Karpas-422 (cell line): ENCODE measurements around the gene BMAL2. TPM values are rescaled to one million over a fixed set of nuclear protein-coding genes. Genes with fewer than 3 reads are reported as not detected.

Experiments used
- DNase-seq: peaks from one replicate; pipeline ENCODE4 v3.0.0-alpha.2; 2015
- H2AFZ ChIP-seq: fragments of 200-600 bp; sonication (generic); 2 replicates; pipeline ENCODE4 v1.6.1; 2014; ENCODE audit warnings: antibody characterized with exemption, low read length, mixed read lengths
- H3K27ac ChIP-seq: fragments of 200-600 bp; sonication (generic); 2 replicates; pipeline ENCODE4 v1.5.1; 2014; ENCODE audit warnings: mild to moderate bottlenecking, low read length, moderate library complexity
- H3K27me3 ChIP-seq: fragments of 200-600 bp; sonication (generic); 2 replicates; pipeline ENCODE4 v1.6.1; 2014; ENCODE audit warnings: low read length, mixed read lengths
- H3K36me3 ChIP-seq: fragments of 200-600 bp; sonication (generic); 2 replicates; pipeline ENCODE4 v1.6.1; 2014; ENCODE audit warnings: low read length, mixed read lengths; ENCODE audit not compliant: insufficient read depth
- H3K4me1 ChIP-seq: fragments of 200-600 bp; sonication (generic); 2 replicates; pipeline ENCODE4 v1.6.1; 2014; ENCODE audit warnings: mild to moderate bottlenecking, low read length, mixed read lengths
- H3K4me2 ChIP-seq: fragments of 200-600 bp; sonication (generic); 2 replicates; pipeline ENCODE4 v1.6.1; 2014; ENCODE audit warnings: low read length, low read depth, mild to moderate bottlenecking; ENCODE audit not compliant: poor library complexity, severe bottlenecking
- H3K4me3 ChIP-seq: fragments of 200-600 bp; sonication (generic); 2 replicates; pipeline ENCODE4 v1.5.1; 2014; ENCODE audit warnings: mild to moderate bottlenecking, antibody characterized with exemption, low read length, mixed read lengths
- H3K79me2 ChIP-seq: fragments of 200-600 bp; sonication (generic); 2 replicates; pipeline ENCODE4 v1.6.1; 2014; ENCODE audit warnings: mild to moderate bottlenecking, low read length, mixed read lengths
- H3K9ac ChIP-seq: fragments of 200-600 bp; sonication (generic); 2 replicates; pipeline ENCODE4 v1.6.0; 2014; ENCODE audit warnings: low read length
- H3K9me2 ChIP-seq: fragments of 200-600 bp; sonication (generic), shearing (Covaris generic); replicated peaks from 2 replicates; pipeline ENCODE4 v1.6.0; 2014; ENCODE audit warnings: mild to moderate bottlenecking, low read length, moderate library complexity; ENCODE audit not compliant: insufficient read depth
- H3K9me3 ChIP-seq: fragments of 300-700, 200-600 bp; sonication (generic); 2 replicates; pipeline ENCODE4 v1.6.1; 2014; ENCODE audit warnings: low read length, mixed read lengths
- H4K20me1 ChIP-seq: fragments of 200-600 bp; sonication (generic); 2 replicates; pipeline ENCODE4 v1.6.1; 2014; ENCODE audit warnings: mild to moderate bottlenecking, antibody characterized with exemption, low read length, low read depth; ENCODE audit not compliant: insufficient read depth
- total RNA-seq: library from RNA; depleted of rRNA; stranded (reverse); fragments of >200 nt; shearing (Covaris generic); gene quantifications from 2 replicates; pipeline ENCODE4 v1.2.3, GENCODE V29; 2014; ENCODE audit warnings: low replicate concordance; rRNA removed

Gene BMAL2
- not detected in 2 replicates for total RNA-seq

DNA sequence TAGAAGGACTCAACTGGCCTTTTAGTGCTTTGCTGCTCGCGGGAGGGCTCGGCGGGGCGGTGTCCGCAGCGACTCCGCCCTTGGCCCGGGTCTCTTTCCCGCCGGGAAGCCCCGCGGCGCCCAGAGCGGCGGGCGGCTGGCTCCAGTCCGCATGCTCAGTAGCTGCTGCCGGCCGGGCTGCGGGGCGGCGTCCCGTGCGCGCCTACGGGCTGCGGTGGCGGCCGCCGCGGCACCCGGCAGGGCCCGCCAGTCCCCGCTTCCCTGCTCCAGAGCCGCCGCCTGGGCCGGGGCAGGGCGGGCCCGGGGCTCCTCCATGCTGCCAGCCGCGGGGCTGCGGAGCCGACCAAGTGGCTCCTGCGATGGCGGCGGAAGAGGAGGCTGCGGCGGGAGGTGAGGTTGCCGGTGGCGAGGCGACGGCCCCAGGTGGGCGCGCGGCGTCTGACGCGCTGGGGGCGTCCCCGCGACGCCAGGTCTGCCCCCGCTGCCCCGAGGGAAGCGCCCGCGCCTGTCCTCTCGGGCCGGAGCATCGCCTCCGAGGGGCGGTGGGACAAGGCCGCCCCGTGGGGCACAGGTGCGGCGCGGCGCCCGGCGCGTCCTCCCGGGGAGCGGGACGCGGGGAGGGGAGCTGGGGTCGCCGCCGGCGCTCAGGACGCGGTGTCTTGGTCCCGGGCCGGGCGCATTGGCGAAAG lies at the start of gene BMAL2:
Gene BMAL2 (plus strand): TSS at position 123 of the 689 bp plus-strand sequence. CDS start 237 bp downstream, at position 360.
- H3K27ac ChIP-seq = no peak within 1 kb of the TSS

DNA sequence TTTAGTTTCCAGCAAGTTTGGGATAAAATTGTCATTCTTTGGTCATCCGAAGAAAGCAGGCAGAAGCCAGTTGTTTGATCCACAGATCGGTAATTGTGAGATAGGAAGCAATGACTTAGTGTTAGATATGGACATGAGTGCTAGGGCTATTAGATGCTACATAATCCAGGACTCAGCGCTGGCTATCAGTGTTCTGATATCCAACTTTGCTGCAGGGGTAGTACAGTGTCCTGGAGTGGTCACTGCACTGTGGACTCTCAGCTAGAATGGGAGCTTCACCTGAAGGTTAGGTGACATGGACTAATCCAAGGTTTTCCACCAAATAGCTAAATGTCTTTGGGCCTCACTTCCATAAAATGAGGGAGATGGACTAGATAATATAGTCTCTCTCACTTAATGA lies 48.6 kb upstream of the BMAL2 start:
- Histone ChIP-seq H3K9ac (no peak overlapping the region), H3K27ac (no peak overlapping the region), H3K9me2 (no peaks in the 10 kb centered on the region), H3K27me3 (no peaks in the 10 kb centered on the region), H3K4me3 (no peak overlapping the region), H3K79me2 (no peaks in the 10 kb centered on the region), H2AFZ (no peak overlapping the region), H3K4me2 (no peak overlapping the region), H4K20me1 (no peaks in the 10 kb centered on the region; the same call in 1 of the 2 replicates), H3K36me3 (no peaks in the 10 kb centered on the region), H3K9me3 (no peaks in the 10 kb centered on the region), H3K4me1 (no peaks in the 10 kb centered on the region)
- DNase-seq = no peak

More for the DNA sequence above, at the start of gene BMAL2:
- no peaks in the 10 kb centered on the region for H3K9me3 ChIP-seq
- peaks cover 8% of the 10 kb centered on the region; the same call in 1 of the 2 replicates for H3K4me1 ChIP-seq
- no peaks in the 10 kb centered on the region for H3K9me2 ChIP-seq
- no peak within 1 kb of the TSS for H3K9ac ChIP-seq
- H3K79me2 ChIP-seq = no peaks in the 10 kb centered on the region
- no peaks in the 10 kb centered on the region for H3K36me3 ChIP-seq
- no peaks in the 10 kb centered on the region for H3K27me3 ChIP-seq
- H2AFZ ChIP-seq = no peak within 1 kb of the TSS
- DNase-seq = no peak
- H3K4me2 ChIP-seq = peak within 1 kb of the TSS; percentile 55
- H3K4me3 ChIP-seq = peak within 1 kb of the TSS; percentile 50; the same call in 1 of the 2 replicates
- no peaks in the 10 kb centered on the region for H4K20me1 ChIP-seq

DNA sequence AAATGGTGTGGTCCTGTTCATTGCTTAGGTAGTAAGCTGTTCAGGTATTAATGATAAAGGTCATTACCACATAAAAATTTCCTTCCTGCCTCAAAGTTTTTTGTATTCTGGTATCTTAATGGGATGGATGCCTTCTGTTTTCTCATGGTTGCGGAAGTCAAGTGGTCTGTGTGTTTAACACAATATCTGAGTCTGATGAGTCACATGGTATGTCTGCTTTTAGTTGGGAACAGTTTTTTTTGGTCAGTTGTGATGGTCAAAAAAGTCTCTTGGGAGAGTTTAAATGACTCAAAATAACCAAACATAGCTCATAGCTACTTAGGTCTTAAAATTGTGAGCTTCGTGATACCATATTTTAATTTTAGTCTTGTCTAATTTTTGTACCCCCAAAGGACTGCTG lies 47.9 kb upstream of the BMAL2 start:
- no peaks in the 10 kb centered on the region for H3K27me3 ChIP-seq
- no peaks in the 10 kb centered on the region; the same call in 1 of the 2 replicates for H4K20me1 ChIP-seq
- H2AFZ ChIP-seq = no peak overlapping the region
- no peaks in the 10 kb centered on the region for H3K79me2 ChIP-seq
- H3K4me2 ChIP-seq = no peak overlapping the region
- no peak for DNase-seq
- H3K36me3 ChIP-seq = no peaks in the 10 kb centered on the region
- H3K4me3 ChIP-seq = no peak overlapping the region
- H3K9me3 ChIP-seq = no peaks in the 10 kb centered on the region
- no peak overlapping the region for H3K9ac ChIP-seq
- no peak overlapping the region for H3K27ac ChIP-seq
- H3K4me1 ChIP-seq = no peaks in the 10 kb centered on the region
- H3K9me2 ChIP-seq = no peaks in the 10 kb centered on the region

- H3K27ac ChIP-seq = no peak overlapping the region
- no peaks in the 10 kb centered on the region; the same call in 1 of the 2 replicates for H4K20me1 ChIP-seq
- H3K9ac ChIP-seq = no peak overlapping the region
Measured at GRCh38 chr12:27285403-27285802, 47.2 kb upstream of the BMAL2 start.

GRCh38 chr12:27289414-27289813 lies 43.2 kb upstream of the BMAL2 start:
- H3K4me3 ChIP-seq = no peak overlapping the region
- no peaks in the 10 kb centered on the region for H3K9me2 ChIP-seq
- H3K4me2 ChIP-seq = no peak overlapping the region
- no peaks in the 10 kb centered on the region for H3K9me3 ChIP-seq
- DNase-seq = no peak
- H3K36me3 ChIP-seq = no peaks in the 10 kb centered on the region
- no peaks in the 10 kb centered on the region; the same call in 1 of the 2 replicates for H4K20me1 ChIP-seq
- H3K9ac ChIP-seq = no peak overlapping the region
- 0 out of 2 replicates have a peak, but pooled peaks cover 4% of the 10 kb centered on the region for H3K27me3 ChIP-seq
- H2AFZ ChIP-seq = no peak overlapping the region
- no peaks in the 10 kb centered on the region for H3K79me2 ChIP-seq
- H3K4me1 ChIP-seq = no peaks in the 10 kb centered on the region
- no peak overlapping the region for H3K27ac ChIP-seq

More at GRCh38 chr12:27285403-27285802, 47.2 kb upstream of the BMAL2 start:
- Histone ChIP-seq H3K79me2 (no peaks in the 10 kb centered on the region), H3K4me3 (no peak overlapping the region), H3K9me2 (no peaks in the 10 kb centered on the region), H3K4me1 (no peaks in the 10 kb centered on the region), H3K36me3 (no peaks in the 10 kb centered on the region), H3K9me3 (no peaks in the 10 kb centered on the region), H2AFZ (no peak overlapping the region), H3K4me2 (no peak overlapping the region), H3K27me3 (0 out of 2 replicates have a peak, but pooled peaks cover under 1% of the 10 kb centered on the region)
- DNase-seq = no peak

DNA sequence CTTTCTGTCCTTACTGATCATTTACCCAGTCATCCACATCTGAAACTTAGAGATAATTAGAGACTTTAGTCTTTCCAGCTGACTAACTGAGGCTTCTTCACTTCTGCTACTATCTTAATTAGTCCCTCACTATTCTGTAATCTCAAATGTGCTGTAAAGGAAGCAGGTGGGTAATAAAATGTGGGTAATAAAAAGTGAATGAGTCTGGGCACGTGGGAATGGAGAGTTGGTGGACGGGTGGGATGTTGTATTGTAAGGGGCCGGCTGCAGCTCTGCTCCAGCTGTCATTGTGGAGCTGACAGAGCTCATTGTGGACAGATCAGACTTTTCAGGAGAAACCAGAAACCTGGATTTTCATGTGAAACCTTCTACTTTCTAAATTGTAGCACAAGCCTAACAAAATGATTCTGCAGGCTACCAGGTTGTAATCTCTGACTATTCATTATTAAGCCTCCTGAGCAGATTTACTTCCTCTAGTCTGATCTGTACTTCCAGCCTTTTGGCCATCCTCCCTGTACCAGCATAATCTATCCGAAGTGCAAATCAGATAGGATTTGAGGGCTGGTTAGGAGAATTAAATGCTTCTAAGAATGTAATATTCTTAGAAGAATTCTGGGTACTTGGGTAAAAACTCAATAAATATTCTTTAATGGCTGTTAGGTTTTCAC lies 42.0 kb upstream of the BMAL2 start:
- no peaks in the 10 kb centered on the region; the same call in 1 of the 2 replicates for H4K20me1 ChIP-seq
- H3K27ac ChIP-seq = no peak overlapping the region
- no peak overlapping the region for H3K4me2 ChIP-seq

DNA sequence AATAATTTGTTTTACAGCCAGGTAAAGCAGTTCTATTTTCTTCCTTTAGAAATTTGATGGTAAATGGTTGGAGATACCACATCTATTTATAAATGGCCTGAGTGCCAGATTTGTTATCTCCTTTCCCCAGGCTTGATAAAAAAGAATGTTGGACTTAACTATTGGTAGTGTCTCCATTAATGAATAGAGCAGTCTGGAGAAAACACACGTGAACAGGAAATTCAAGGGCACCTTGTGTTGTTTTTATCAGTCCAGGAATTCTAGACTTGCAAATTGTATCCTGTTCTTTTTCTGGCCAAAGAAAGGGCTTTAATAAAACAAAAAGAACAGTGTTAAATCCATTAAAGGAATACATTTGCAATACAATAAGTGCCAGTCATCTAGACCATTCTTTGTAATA lies 40.8 kb upstream of the BMAL2 start:
- no peak for DNase-seq
- H3K4me3 ChIP-seq = no peak overlapping the region
- no peaks in the 10 kb centered on the region; the same call in 1 of the 2 replicates for H4K20me1 ChIP-seq

More for the DNA sequence above, 42.0 kb upstream of the BMAL2 start:
- Histone ChIP-seq H3K9me3 (no peaks in the 10 kb centered on the region), H3K36me3 (no peaks in the 10 kb centered on the region), H3K27me3 (0 out of 2 replicates have a peak, but pooled peaks cover 4% of the 10 kb centered on the region), H3K79me2 (no peaks in the 10 kb centered on the region), H3K4me3 (no peak overlapping the region), H2AFZ (no peak overlapping the region), H3K9ac (no peak overlapping the region), H3K9me2 (no peaks in the 10 kb centered on the region), H3K4me1 (no peaks in the 10 kb centered on the region)
- DNase-seq = no peak

DNA sequence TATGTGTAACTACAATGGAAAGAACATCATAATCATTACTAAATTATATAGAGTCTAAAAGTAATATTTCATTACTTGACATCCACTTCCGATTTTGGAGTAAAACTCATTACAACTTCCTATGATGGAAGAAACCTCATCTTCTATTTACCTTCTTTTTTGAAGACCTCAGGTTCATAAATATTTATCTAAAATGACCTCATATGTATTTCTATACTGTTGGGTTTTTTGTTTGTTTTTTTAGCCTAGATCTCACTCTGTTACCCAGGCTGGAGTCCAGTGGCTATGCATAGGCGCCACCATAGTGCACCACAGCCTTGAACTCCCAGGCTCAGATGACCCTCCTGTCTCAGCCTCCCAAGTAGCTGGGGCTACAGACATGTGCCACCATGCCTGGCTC lies 39.9 kb upstream of the BMAL2 start:
- Histone ChIP-seq H3K27ac (no peak overlapping the region), H4K20me1 (no peaks in the 10 kb centered on the region; the same call in 1 of the 2 replicates), H3K4me3 (no peak overlapping the region), H3K4me2 (no peak overlapping the region), H2AFZ (no peak overlapping the region), H3K36me3 (no peaks in the 10 kb centered on the region), H3K9me2 (no peaks in the 10 kb centered on the region), H3K9me3 (no peaks in the 10 kb centered on the region), H3K4me1 (no peaks in the 10 kb centered on the region), H3K79me2 (no peaks in the 10 kb centered on the region), H3K27me3 (0 out of 2 replicates have a peak, but pooled peaks cover 4% of the 10 kb centered on the region), H3K9ac (no peak overlapping the region)
- no peak for DNase-seq

More for the DNA sequence above, 40.8 kb upstream of the BMAL2 start:
- no peak overlapping the region for H3K4me2 ChIP-seq
- H3K27ac ChIP-seq = no peak overlapping the region
- H3K27me3 ChIP-seq = 0 out of 2 replicates have a peak, but pooled peaks cover 4% of the 10 kb centered on the region
- H3K36me3 ChIP-seq = no peaks in the 10 kb centered on the region
- no peaks in the 10 kb centered on the region for H3K79me2 ChIP-seq
- H2AFZ ChIP-seq = no peak overlapping the region
- no peaks in the 10 kb centered on the region for H3K9me2 ChIP-seq
- no peaks in the 10 kb centered on the region for H3K9me3 ChIP-seq
- H3K9ac ChIP-seq = no peak overlapping the region
- no peaks in the 10 kb centered on the region for H3K4me1 ChIP-seq
